HEK293 (cell line): ENCODE measurements around the gene NIT2.

ENCODE experiments used
- CTCF ChIP-seq: fragments of 450-650 bp; formaldehyde crosslinking; IDR thresholded peaks from 2 replicates; pipeline ENCODE4 v1.5.1; 2016; ENCODE audit warnings: missing biosample characterization, missing genetic modification characterization
- REST ChIP-seq: fragments of 450-650 bp; formaldehyde crosslinking; IDR thresholded peaks from 2 replicates; pipeline ENCODE4 v1.5.1; 2016; ENCODE audit warnings: missing biosample characterization, missing genetic modification characterization
- SP2 ChIP-seq: fragments of 450-650 bp; formaldehyde crosslinking; IDR thresholded peaks from 2 replicates; pipeline ENCODE4 v1.5.1; 2016; ENCODE audit warnings: missing biosample characterization, missing genetic modification characterization

- TF ChIP-seq REST (tag by site-specific recombination) (no peak), CTCF (tag by site-specific recombination) (no peak), SP2 (no peak)
These were observed 35.5 kb upstream of the NIT2 start for GRCh38 chr3:100299016-100299415.
